H1 (cell line): ENCODE data around the gene ARHGAP35. TPM values are rescaled to one million over a fixed set of nuclear protein-coding genes. Genes with fewer than 3 reads are reported as not detected.

Experiments
- CTCF ChIA-PET: fragments of 300-600 bp; sonication (Branson Sonifier 250); formaldehyde crosslinking; loops from one replicate; lab custom pipeline; 2021; ENCODE audit not compliant: partially characterized antibody; lab: Charles Lee
- POLR2A ChIA-PET: fragments of 300-600 bp; sonication (Branson Sonifier 250); formaldehyde crosslinking; loops from one replicate; lab custom pipeline; 2021; ENCODE audit warnings: inconsistent platforms; ENCODE audit not compliant: partially characterized antibody; lab: Charles Lee
- DNase-seq, 2 experiments: peaks; one replicate each; pipeline versions ENCODE4 v3.0.0 to v3.0.0-alpha.2; 2010 to 2022; ENCODE audit warnings: low spot score in 2 of 2, low read depth in 1 of 2, mixed read lengths in 1 of 2
- FAIRE-seq: peaks from 2 replicates; lab custom pipeline; 2011; peaks lifted over from hg19 to GRCh38; lab: Jason Lieb, UNC
- H2AFZ ChIP-seq: 2 replicates; pipeline ENCODE4 v1.8.1; 2012; ENCODE audit warnings: low read length, inconsistent platforms
- H2AK5ac ChIP-seq: 2 replicates; pipeline ENCODE4 v1.6.1; 2013; ENCODE audit warnings: low read depth, low read length
- H2BK120ac ChIP-seq: replicated peaks from 2 replicates; pipeline ENCODE3; 2013; ENCODE audit warnings: low read depth, low read length, inconsistent platforms
- H2BK12ac ChIP-seq: 2 replicates; pipeline ENCODE4 v1.6.1; 2013; ENCODE audit warnings: low read depth, low read length
- H2BK15ac ChIP-seq: 2 replicates; pipeline ENCODE4 v1.6.1; 2013; ENCODE audit warnings: low read length
- H2BK20ac ChIP-seq: 2 replicates; pipeline ENCODE4 v1.6.1; 2013; ENCODE audit warnings: low read length
- H2BK5ac ChIP-seq: 2 replicates; pipeline ENCODE4 v1.6.1; 2013; ENCODE audit warnings: low read depth, low read length
- H3K14ac ChIP-seq: 2 replicates; pipeline ENCODE4 v1.6.1; 2013; ENCODE audit warnings: inconsistent platforms; ENCODE audit not compliant: insufficient read length
- H3K18ac ChIP-seq: 2 replicates; pipeline ENCODE4 v1.6.1; 2013; ENCODE audit warnings: low read length; ENCODE audit errors: extremely low read depth
- H3K23ac ChIP-seq: 2 replicates; pipeline ENCODE4 v1.6.1; 2013; ENCODE audit warnings: inconsistent platforms; ENCODE audit not compliant: insufficient read length
- H3K23me2 ChIP-seq: 2 replicates; pipeline ENCODE4 v1.6.1; 2013; ENCODE audit warnings: low read depth, low read length
- H3K27ac ChIP-seq: 2 replicates; pipeline ENCODE4 v1.6.1; 2011; ENCODE audit warnings: low read depth, low read length, inconsistent platforms
- H3K27me3 ChIP-seq, 4 experiments: replicated peaks in 1 of 4; 1 replicate in 1 of 4; 2 replicates in 3 of 4; pipeline versions ENCODE4 v1.6.1 to v1.8.1; 2011 to 2013; ENCODE audit warnings: low read length in 3 of 4, mild to moderate bottlenecking in 3 of 4, inconsistent platforms in 2 of 4, mixed read lengths in 2 of 4, moderate library complexity in 1 of 4; ENCODE audit not compliant: control insufficient read depth in 3 of 4, insufficient read depth in 3 of 4; ENCODE audit errors: extremely low read depth in 1 of 4
- H3K36me3 ChIP-seq, 4 experiments: 2 replicates each; pipeline versions ENCODE4 v1.6.1 to v1.8.1; 2011 to 2013; ENCODE audit warnings: mild to moderate bottlenecking in 4 of 4, low read length in 3 of 4, moderate library complexity in 2 of 4, control low read depth in 1 of 4, inconsistent platforms in 1 of 4; ENCODE audit not compliant: insufficient read depth in 4 of 4, control insufficient read depth in 2 of 4
- H3K4ac ChIP-seq: replicated peaks from 2 replicates; pipeline ENCODE3; 2013; ENCODE audit warnings: low read length, low read depth, mixed read lengths, inconsistent platforms; ENCODE audit not compliant: insufficient read length
- H3K4me1 ChIP-seq, 4 experiments: replicated peaks in 1 of 4; 1 replicate in 1 of 4; 2 replicates in 3 of 4; pipeline versions ENCODE4 v1.6.1 to v1.8.1; 2011 to 2013; ENCODE audit warnings: low read length in 3 of 4, inconsistent platforms in 2 of 4, mixed read lengths in 1 of 4; ENCODE audit not compliant: insufficient read depth in 4 of 4, control insufficient read depth in 3 of 4
- H3K4me2 ChIP-seq, 2 experiments: 2 replicates each; pipeline versions ENCODE4 v1.6.1 to v1.8.1; 2011 to 2013; ENCODE audit warnings: low read depth in 2 of 2, low read length in 2 of 2, control low read depth in 1 of 2, inconsistent platforms in 1 of 2, mild to moderate bottlenecking in 1 of 2; ENCODE audit not compliant: insufficient read depth in 1 of 2
- H3K4me3 ChIP-seq, 4 experiments: fragments of 200-600, 300-600 bp in 1 of 4; sonication (generic), shearing (Covaris generic), sonication (Bioruptor Twin) in 1 of 4; 2 replicates each; pipeline versions ENCODE4 v1.5.1 to v1.8.1; 2011 to 2016; ENCODE audit warnings: low read length in 4 of 4, low read depth in 3 of 4, control low read depth in 2 of 4, inconsistent platforms in 2 of 4, mild to moderate bottlenecking in 2 of 4, mixed read lengths in 1 of 4, moderate library complexity in 1 of 4; ENCODE audit not compliant: insufficient read depth in 2 of 4; ENCODE audit errors: extremely low read depth in 1 of 4
- H3K56ac ChIP-seq: replicated peaks from 2 replicates; pipeline ENCODE3; 2013; ENCODE audit warnings: low read depth, mild to moderate bottlenecking, mixed read lengths, low read length, inconsistent platforms; ENCODE audit not compliant: insufficient read length
- H3K79me1 ChIP-seq: 2 replicates; pipeline ENCODE4 v1.6.1; 2013; ENCODE audit warnings: low read depth, low read length, control low read depth
- H3K79me2 ChIP-seq, 2 experiments: 2 replicates each; pipeline versions ENCODE4 v1.6.1 to v1.8.1; 2012 to 2013; ENCODE audit warnings: low read length in 2 of 2, mild to moderate bottlenecking in 2 of 2, inconsistent platforms in 1 of 2; ENCODE audit not compliant: insufficient read depth in 2 of 2, control insufficient read depth in 1 of 2
- H3K9ac ChIP-seq, 4 experiments: replicated peaks in 1 of 4; 1 replicate in 1 of 4; 2 replicates in 3 of 4; pipeline versions ENCODE4 v1.6.1 to v1.8.1; 2011 to 2013; ENCODE audit warnings: low read depth in 3 of 4, low read length in 3 of 4, control low read depth in 2 of 4, mild to moderate bottlenecking in 2 of 4, moderate library complexity in 2 of 4, inconsistent platforms in 1 of 4; ENCODE audit errors: extremely low read depth in 1 of 4
- H3K9me3 ChIP-seq, 2 experiments: 2 replicates each; pipeline versions ENCODE4 v1.6.1 to v1.8.1; 2012 to 2013; ENCODE audit warnings: mild to moderate bottlenecking in 2 of 2, moderate library complexity in 2 of 2, control low read depth in 1 of 2, inconsistent platforms in 1 of 2, low read depth in 1 of 2, low read length in 1 of 2, mixed read lengths in 1 of 2; ENCODE audit not compliant: insufficient read depth in 2 of 2
- H4K20me1 ChIP-seq, 2 experiments: replicated peaks in 1 of 2; 2 replicates each; pipeline versions ENCODE3 to v1.8.1; 2011 to 2013; ENCODE audit warnings: inconsistent platforms in 2 of 2, low read length in 2 of 2, mild to moderate bottlenecking in 1 of 2; ENCODE audit not compliant: insufficient read depth in 2 of 2, control insufficient read depth in 1 of 2
- H4K5ac ChIP-seq: 2 replicates; pipeline ENCODE4 v1.6.1; 2013; ENCODE audit warnings: low read length, low read depth, mixed read lengths, inconsistent platforms; ENCODE audit not compliant: insufficient read length
- H4K8ac ChIP-seq: 2 replicates; pipeline ENCODE4 v1.8.0; 2013; ENCODE audit warnings: mild to moderate bottlenecking, moderate library complexity, low read length, inconsistent platforms; ENCODE audit not compliant: insufficient read depth; ENCODE audit errors: extremely low read depth
- H4K91ac ChIP-seq: replicated peaks from 2 replicates; pipeline ENCODE3; 2013; ENCODE audit warnings: low read length, mixed read lengths, inconsistent platforms; ENCODE audit not compliant: insufficient read length
- CHD1 ChIP-seq: IDR thresholded peaks from 2 replicates; pipeline ENCODE4 v1.6.1; 2012; ENCODE audit warnings: low read depth, low read length, improper control_type of control experiment
- CREB1 ChIP-seq: IDR thresholded peaks from 2 replicates; pipeline ENCODE4 v1.6.1; 2012; ENCODE audit warnings: inconsistent platforms
- HDAC6 ChIP-seq: IDR thresholded peaks from one replicate; pipeline ENCODE4 v1.7.1; 2012; ENCODE audit warnings: low read depth, mild to moderate bottlenecking, inconsistent platforms, low read length, moderate library complexity
- JUN ChIP-seq: IDR thresholded peaks from 2 replicates; pipeline ENCODE4 v1.6.1; 2011; ENCODE audit warnings: low read depth, mild to moderate bottlenecking, improper control_type of control experiment, low read length
- MAFK ChIP-seq: IDR thresholded peaks from 2 replicates; pipeline ENCODE4 v1.6.1; 2012; ENCODE audit warnings: low read depth, mild to moderate bottlenecking, improper control_type of control experiment, low read length
- NANOG ChIP-seq: IDR thresholded peaks from 2 replicates; pipeline ENCODE4 v1.6.1; 2011; ENCODE audit warnings: low read length, low read depth, mild to moderate bottlenecking, inconsistent platforms; ENCODE audit not compliant: insufficient read depth, poor library complexity, severe bottlenecking
- RAD21 ChIP-seq, 2 experiments: IDR thresholded peaks in 1 of 2; conservative IDR thresholded peaks in 1 of 2; 2 replicates each; pipeline ENCODE4 v1.6.1; 2011; ENCODE audit warnings: low read depth in 2 of 2, low read length in 2 of 2, improper control_type of control experiment in 1 of 2, inconsistent platforms in 1 of 2, mild to moderate bottlenecking in 1 of 2, moderate library complexity in 1 of 2
- RBBP5 ChIP-seq: IDR thresholded peaks from 2 replicates; pipeline ENCODE4 v1.7.1; 2012; ENCODE audit warnings: low read depth, mild to moderate bottlenecking, inconsistent platforms, low read length, moderate library complexity, borderline replicate concordance
- SIRT6 ChIP-seq: IDR thresholded peaks from one replicate; pipeline ENCODE4 v1.7.1; 2012; ENCODE audit warnings: low read length, inconsistent platforms
- SUZ12 ChIP-seq: fragments of 200-600 bp; sonication (generic); IDR thresholded peaks from 2 replicates; pipeline ENCODE4 v1.6.1; 2012; ENCODE audit warnings: mild to moderate bottlenecking, inconsistent platforms, low read length, moderate library complexity, mixed read lengths
- ZNF274 ChIP-seq: IDR thresholded peaks from 2 replicates; pipeline ENCODE4 v1.7.0; 2012; ENCODE audit warnings: low read length, borderline replicate concordance; ENCODE audit errors: extremely low read depth
- WGBS, 2 experiments: shearing (Covaris generic) in 1 of 2; methylation state at CpG; one replicate each; pipeline versions ENCODE4 v1.1.6 to v1.1.7; 2013 to 2015; ENCODE audit warnings: low lambda C conversion rate in 2 of 2, mixed read lengths in 2 of 2, inconsistent platforms in 1 of 2, low coverage in 1 of 2, missing lambda C conversion rate in 1 of 2; ENCODE audit not compliant: insufficient replicate concordance in 2 of 2, insufficient coverage in 1 of 2, insufficient read length in 1 of 2; ENCODE audit errors: extremely low coverage in 1 of 2, missing lambda C conversion rate in 1 of 2; 5-methylcytosine and 5-hydroxymethylcytosine counted together
- polyA plus RNA-seq, 7 experiments: library from polyadenylated mRNA; depleted of rRNA in 3 of 7; stranded (reverse) in 5 of 7; unstranded in 2 of 7; fragments of >200 nt in 5 of 7; fragments of 200-250 nt in 2 of 7; gene quantifications; 1 replicate in 5 of 7; 2 replicates in 1 of 7; 4 replicates in 1 of 7; pipeline versions ENCODE4 v1.2.1 to v1.2.3, GENCODE V29; 2011 to 2013; ENCODE audit warnings: missing spikeins in 2 of 7, mixed read lengths in 2 of 7
- total RNA-seq: library from RNA; stranded (reverse); fragmentation: NEBNext Ultra II Directional; extraction: Animal tissue kit (Norgen Biotek cat#: 25700); gene quantifications from 2 replicates; pipeline ENCODE4 v1.2.1, GENCODE V29; 2021

The ARHGAP35 gene
- total and polyA plus RNA-seq, 2 of the 8 experiments (the other 6 are each of a cell fraction or from before 2014, with no cell fraction given): 29.7 to 64.5 TPM

DNA sequence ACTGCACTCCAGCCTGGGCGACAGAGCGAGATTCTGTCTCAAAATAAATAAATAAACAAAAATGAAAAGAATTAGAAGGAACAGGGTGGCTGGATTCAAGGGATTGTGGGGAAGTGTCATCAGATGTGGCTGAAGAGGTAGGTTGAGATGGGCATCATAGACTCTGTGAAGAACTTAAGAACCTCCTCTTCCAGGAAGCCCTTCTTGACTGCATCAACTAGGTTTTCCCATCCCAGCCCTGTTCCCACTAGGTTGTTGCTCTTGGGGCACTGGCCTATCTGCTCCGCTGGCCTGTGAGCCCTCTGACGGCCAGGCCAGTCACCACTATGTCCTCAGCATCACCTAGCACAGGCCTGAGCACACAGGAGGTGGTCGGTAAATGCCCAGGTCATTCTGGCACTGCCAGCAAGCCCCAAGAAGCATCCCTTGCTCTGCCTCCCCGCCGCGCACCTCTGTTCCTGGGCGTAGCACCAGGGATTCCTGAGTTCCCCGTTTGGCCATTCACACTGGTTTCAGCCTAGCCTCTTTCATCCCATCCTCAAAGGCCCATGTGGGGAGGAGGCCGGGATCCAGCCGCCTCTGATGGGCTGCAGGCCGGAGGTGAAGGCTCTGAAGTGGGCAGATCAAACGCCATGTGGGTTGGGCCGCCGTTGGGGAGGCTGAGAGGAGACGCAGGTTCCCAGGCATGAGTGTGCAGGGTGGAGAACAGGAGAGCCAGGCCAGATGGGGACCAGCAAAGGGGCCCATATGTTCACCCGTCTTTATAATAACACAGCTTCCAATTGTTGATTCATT lies 44.8 kb upstream of the ARHGAP35 start:
- H2BK5ac ChIP-seq: no peak overlapping the region
- no peak overlapping the region for H3K27ac ChIP-seq
- no peak overlapping the region for H3K4ac ChIP-seq
- no peaks in the 10 kb centered on the region for H3K27me3 ChIP-seq
- no peak overlapping the region for H2AFZ ChIP-seq
- no peak overlapping the region for H2BK120ac ChIP-seq
- H3K9ac ChIP-seq: no peak overlapping the region
- H3K4me3 ChIP-seq: no peak overlapping the region
- H3K9me3 ChIP-seq: no peaks in the 10 kb centered on the region
- no peak overlapping the region for H3K18ac ChIP-seq
- no peak overlapping the region for H4K91ac ChIP-seq
- no peaks in the 10 kb centered on the region for H3K36me3 ChIP-seq
- no peak overlapping the region for H3K4me2 ChIP-seq
- H3K23ac ChIP-seq: no peak overlapping the region
- CTCF ChIA-PET: interaction anchor here (0.7 to 1.7 kb wide), 4 partner anchors 10 to 64 kb away, joined by 3 to 4 read pairs (median 3); no protein-coding TSS in a partner anchor
- no peaks in the 10 kb centered on the region for H3K79me2 ChIP-seq
- no peak overlapping the region for H2BK15ac ChIP-seq
- no peak overlapping the region for H2AK5ac ChIP-seq
- H3K14ac ChIP-seq: no peak overlapping the region
- H2BK20ac ChIP-seq: no peak overlapping the region
- DNase-seq (no peak), FAIRE-seq (no peak)
- H4K5ac ChIP-seq: no peak overlapping the region
- H3K56ac ChIP-seq: no peak overlapping the region
- peaks cover 0 to 4% (median 1%) of the 10 kb centered on the region in 4 experiments; a peak in 1 of 7 replicates for H3K4me1 ChIP-seq
- no peaks in the 10 kb centered on the region for H4K20me1 ChIP-seq
- 90% methylated on average over 17 of the region's 18 CpGs; no CpG with 5 or more reads in 1 of the 2 experiments for WGBS, 2 experiments
- peak overlapping the region; percentile 53 for H4K8ac ChIP-seq
- POLR2A ChIA-PET: interaction anchor here (0.6 to 1.4 kb wide), 5 partner anchors 11 to 47 kb away, joined by 3 to 4 read pairs (median 4); partner anchors contain the start of gene SLC1A5
- H2BK12ac ChIP-seq: no peak overlapping the region
- H3K23me2 ChIP-seq: no peaks in the 10 kb centered on the region; the same call in 1 of the 2 replicates
- no peaks in the 10 kb centered on the region for H3K79me1 ChIP-seq
- no peak for TF ChIP-seq RBBP5
- no peak for TF ChIP-seq CHD1
- no peak for TF ChIP-seq JUN
- no peak for TF ChIP-seq SIRT6
- TF ChIP-seq HDAC6: no peak
- TF ChIP-seq MAFK: no peak
- TF ChIP-seq NANOG: no peak
- no peak for TF ChIP-seq ZNF274
- TF ChIP-seq CREB1: no peak
- TF ChIP-seq SUZ12: no peak
- TF ChIP-seq RAD21 (IDR thresholded peaks at IDR 0.05 in 1 of 2, conservative IDR thresholded peaks at IDR 0.05 in 1 of 2; ENCODE audit: low read depth in 2 of 2, low read length in 2 of 2): no peak
